HG03108 (cell line): ENCODE results near the gene ROBO4.

Source experiments
- ATAC-seq: cut with Tn5 transposase; IDR thresholded peaks from one replicate; pipeline ENCODE4 v1.9.1; 2021; ENCODE audit warnings: moderate library complexity; ENCODE audit not compliant: unreplicated experiment

ROBO4 gene

GRCh38 chr11:124875401-124875800 is 22.3 kb downstream of the ROBO4 start:
- ATAC-seq, result no peak

DNA sequence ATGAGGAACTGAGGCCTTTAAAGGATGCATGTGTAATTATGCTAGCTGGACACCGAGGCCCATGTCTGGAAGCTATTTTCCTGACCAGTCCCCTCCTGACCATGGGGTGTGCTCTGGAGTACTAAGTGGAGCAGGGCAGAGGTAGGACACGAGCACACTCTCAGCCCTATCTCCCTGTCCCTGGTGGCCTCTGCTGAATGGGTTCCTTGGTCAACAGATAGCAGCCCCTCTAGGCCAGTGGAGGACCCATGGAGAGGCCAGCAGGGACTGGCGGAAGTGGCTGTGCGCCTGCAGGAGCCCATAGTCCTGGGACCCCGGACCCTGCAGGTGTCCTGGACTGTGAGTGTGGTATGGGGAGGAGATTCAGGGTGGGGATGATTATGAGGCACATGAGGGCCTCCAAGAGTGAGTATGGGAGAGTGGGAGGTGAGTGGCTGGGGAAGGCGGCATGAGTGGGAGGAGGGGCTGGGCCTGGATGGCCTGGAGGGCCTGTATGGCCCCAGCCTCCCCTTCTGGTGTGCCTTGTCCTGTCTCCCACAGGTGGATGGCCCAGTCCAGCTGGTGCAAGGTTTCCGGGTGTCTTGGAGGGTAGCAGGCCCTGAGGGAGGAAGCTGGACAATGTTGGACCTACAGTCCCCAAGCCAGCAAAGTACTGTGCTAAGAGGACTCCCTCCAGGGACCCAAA is 23.0 kb downstream of the ROBO4 start:
- ATAC-seq, result no peak

- no peak for ATAC-seq
Observed at GRCh38 chr11:124873951-124874350, 23.7 kb downstream of the ROBO4 start.

DNA sequence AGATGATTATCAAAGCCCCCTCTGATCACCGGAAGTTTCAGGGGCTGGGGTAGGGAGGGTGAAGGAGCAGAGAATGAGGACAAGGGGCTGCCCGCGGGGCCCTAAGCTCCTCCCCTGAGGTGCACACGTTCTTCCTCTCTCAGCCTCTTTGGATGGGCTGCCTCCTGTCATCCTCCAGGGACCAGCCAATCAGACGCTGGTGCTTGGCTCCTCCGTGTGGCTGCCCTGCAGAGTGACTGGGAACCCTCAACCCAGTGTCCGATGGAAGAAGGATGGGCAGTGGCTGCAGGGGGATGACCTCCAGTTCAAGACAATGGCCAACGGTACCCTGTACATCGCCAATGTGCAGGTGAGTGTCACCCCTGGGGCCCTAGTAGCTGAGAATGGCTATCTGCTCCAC is 24.9 kb downstream of the ROBO4 start:
- no peak for ATAC-seq

DNA sequence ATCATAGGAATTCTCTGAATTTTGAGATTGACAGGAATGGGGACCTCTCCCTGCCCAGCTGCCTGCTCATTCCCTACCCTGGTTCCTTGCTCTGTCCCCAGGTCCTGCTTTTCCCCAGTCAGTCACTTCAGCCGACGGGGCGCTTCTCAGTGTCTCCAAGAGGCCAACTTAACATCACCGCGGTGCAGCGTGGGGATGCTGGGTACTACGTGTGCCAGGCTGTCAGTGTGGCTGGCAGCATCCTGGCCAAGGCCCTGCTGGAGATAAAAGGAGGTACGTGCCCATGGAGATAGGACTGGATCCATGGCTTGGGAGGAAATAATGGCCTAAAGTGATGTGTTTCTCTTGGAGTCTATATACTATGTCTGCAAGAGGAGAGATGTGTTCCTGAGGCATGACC is 25.4 kb downstream of the ROBO4 start:
- no peak for ATAC-seq

- ATAC-seq, result no peak
Observed at GRCh38 chr11:124870430-124870829, 27.2 kb downstream of the ROBO4 start.

DNA sequence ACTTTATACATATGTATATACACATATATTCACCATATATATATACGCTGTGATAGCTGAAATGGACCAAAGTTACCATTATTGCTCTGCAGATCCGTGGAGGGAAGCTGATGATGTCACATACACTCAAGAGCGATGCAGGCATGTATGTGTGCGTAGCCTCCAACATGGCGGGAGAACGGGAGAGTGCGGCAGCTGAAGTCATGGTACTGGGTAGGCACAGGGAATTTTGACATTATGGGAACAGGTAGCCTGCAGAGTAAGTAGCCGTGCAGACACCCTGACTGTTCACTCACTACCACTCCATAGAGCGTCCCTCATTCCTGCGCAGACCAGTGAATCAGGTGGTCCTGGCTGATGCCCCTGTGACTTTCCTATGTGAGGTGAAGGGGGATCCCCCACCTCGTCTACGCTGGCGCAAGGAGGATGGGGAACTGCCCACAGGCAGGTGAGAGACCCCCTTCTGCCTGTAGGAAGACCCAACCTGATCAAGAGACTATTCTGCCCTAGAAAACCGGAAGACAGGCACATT is 27.7 kb downstream of the ROBO4 start:
- ATAC-seq, result no peak

DNA sequence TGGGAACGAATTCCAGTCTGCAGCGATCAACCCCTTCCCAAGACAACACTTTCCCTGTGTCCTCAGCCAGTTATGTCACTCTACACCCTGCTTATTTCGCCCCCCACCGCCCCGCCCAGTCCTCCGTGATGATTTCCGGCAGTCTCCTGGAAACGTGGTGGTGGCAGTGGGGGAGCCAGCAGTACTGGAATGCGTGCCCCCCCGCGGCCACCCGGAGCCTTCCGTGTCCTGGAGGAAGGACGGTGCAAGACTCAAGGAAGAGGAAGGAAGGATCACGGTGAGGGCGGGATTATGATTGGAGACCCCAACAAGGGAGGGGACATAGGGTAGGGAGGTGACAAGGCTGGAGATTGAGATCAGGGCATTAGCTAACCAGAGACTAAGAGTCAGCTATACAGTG is 28.3 kb downstream of the ROBO4 start:
- ATAC-seq, result no peak

DNA sequence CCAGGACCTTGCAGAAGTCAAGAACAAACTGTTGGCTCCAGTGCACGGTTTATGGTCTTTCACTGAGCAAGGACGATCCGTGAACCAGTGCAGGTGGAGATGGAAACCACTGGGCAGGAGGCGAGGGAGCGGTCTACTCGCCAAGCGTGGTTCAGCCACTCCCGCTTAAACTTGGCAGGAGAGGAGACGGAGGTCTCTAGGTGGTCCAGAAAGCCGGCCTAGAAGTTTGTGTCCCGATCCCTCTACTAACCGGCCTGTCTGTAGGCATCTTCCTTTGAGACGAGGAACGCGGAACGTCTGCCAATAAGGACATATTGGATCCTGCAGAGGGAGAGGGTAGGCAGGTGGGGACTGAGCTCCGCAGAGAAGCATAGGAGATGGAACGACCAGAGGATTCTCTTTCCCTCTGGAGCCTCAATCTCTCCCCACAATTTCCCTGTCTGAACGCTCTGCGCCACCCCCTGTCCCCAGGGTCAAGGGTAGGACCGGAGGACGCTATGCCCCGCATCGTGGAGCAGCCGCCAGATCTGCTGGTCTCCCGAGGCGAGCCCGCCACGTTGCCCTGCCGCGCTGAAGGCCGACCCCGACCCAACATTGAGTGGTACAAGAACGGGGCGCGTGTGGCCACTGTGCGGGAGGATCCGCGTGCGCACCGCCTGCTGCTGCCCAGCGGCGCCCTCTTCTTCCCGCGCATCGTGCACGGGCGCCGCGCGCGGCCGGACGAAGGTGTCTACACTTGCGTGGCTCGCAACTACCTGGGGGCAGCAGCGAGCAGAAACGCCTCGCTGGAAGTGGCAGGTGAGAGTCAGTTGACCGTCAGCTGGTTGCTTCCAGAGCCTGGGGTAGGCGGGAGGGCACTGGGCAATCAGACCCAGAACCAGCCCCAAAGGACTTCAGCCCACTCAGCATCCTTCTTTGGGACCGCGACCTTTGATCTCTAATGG is 29.1 kb downstream of the ROBO4 start:
- ATAC-seq, result no peak

- peak; percentile 54 for ATAC-seq
Observed at GRCh38 chr11:124867700-124868099, 30.0 kb downstream of the ROBO4 start.

- ATAC-seq, result no peak
Observed at GRCh38 chr11:124865902-124866851, 31.5 kb downstream of the ROBO4 start.

GRCh38 chr11:124865181-124865901 is 32.3 kb downstream of the ROBO4 start, which contains the start of gene ROBO3:
Gene ROBO3 (plus strand): TSS chr11:124865432. CDS start chr11:124865578, 146 bp downstream.
- ATAC-seq, result no peak

DNA sequence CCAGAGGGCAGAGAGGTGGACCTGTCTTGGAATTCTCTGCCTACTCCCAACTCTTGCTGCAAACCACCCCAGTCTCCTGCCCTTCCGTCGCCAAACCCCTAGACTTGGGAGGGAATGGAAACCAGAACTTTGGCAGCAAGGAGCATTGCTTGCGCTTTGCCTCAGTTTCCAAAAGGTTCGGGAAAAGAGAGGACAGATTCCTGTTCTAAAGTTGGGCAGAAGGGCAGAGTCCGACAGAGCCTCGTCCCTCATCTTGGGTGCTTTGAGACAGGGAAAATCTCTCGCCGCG is 32.8 kb downstream of the ROBO4 start:
- ATAC-seq, result no peak

DNA sequence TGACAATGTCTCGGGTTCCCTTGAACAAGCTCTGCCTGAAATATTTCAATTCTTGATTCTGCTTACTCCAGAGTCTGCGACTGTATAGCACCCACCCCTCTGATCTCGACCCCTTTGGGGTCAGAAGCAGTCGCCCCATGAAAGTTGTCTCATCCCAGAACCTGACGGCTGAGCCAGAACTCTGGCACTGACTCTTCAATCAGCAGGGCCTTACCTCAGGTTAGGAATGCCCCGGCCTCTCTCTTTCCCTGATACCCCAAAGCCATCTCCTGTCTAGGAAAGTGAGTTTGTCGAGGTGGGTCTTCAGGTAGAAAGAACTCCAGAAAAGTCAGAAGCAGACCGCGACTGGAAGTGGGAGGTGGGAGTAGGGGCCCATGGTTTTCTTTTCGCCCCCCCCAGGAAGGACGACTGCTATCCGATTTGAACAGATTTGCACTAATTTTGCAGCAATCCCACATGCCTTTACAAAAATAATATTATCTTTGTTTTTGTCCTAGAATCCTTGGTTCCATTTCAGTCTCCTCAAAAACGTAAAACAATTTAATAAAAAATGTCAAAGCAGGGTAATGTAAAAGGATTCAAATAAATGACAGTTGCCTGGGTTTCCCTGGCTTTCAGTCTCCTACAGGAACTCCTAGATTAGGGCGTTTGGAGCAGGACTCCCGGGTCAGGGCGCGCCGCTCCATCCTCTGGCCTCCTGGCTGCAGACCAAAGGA is 33.3 kb downstream of the ROBO4 start:
- ATAC-seq, result no peak

- ATAC-seq, result no peak
Observed at GRCh38 chr11:124863826-124864165, 33.9 kb downstream of the ROBO4 start.

DNA sequence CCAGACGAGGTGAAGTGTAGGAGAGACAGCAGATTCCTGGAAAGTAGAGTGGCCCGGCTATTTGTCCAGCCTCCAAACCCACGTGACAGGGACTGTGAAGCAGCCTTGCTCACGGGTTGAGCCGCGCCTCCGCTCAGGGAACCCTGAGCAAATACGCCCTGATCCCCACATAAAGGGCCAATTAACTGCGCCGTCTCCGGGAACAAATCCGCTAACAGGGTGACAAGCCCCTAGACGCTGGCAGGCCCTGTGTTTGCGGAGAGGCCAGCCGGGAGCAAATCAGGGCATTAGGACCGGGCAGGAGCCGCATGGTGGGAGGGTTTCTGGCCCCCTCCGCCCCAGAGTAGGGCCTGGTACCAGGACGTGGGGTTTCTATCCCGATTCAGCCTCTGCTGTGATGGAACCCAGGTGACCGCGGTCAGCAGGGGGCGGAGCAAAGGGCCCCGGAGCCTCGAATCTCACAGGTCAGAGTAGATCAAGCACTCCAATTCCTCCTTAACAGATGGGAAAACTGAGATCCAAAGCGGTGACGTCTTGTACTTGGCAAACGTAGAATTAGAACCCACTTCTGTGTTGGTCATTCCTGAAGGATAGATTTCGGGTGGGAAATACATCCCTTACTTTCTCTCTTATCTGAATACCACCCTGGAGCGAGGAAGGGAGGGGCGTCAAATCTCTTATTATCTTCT is 34.4 kb downstream of the ROBO4 start:
- ATAC-seq, result no peak

- no peak for ATAC-seq
Observed at GRCh38 chr11:124861670-124862069, 36.0 kb downstream of the ROBO4 start.

GRCh38 chr11:124859171-124859570 is 38.5 kb downstream of the ROBO4 start:
- ATAC-seq, result no peak

GRCh38 chr11:124846070-124846673 is 51.5 kb downstream of the ROBO4 start:
- ATAC-seq, result no peak
